GM19372 (cell line): ENCODE measurements around the gene CPZ.

Experiments used
- ATAC-seq: cut with Tn5 transposase; IDR thresholded peaks from one replicate; pipeline ENCODE4 v1.9.1; 2021; ENCODE audit warnings: mild to moderate bottlenecking, low read depth, moderate library complexity; ENCODE audit not compliant: unreplicated experiment

Gene CPZ

GRCh38 chr4:8666581-8666980 is 74.0 kb downstream of the CPZ start:
- no peak for ATAC-seq
